ENCODE data around the gene FAM13C.

The FAM13C gene

DNA sequence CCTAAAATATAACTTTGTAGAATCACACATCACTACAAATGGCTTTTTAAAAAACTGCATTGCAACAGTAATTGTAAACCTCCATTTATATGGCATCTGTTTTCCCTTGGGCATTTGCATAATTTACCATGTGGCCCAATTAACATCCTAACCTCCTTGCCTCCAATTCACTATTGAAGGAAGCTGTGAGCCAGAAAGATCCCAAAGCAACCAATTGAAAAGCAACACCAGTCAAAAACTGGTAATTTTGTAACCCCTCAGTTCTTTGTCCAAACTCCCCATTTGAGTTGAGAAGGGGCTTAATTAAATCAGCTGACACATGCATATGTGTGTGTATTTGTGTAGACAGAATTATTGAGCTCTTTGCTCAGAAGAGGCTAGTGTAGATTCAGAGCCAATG lies 90.3 kb downstream of the FAM13C start:
- TF ChIP-seq, protein P1, sequence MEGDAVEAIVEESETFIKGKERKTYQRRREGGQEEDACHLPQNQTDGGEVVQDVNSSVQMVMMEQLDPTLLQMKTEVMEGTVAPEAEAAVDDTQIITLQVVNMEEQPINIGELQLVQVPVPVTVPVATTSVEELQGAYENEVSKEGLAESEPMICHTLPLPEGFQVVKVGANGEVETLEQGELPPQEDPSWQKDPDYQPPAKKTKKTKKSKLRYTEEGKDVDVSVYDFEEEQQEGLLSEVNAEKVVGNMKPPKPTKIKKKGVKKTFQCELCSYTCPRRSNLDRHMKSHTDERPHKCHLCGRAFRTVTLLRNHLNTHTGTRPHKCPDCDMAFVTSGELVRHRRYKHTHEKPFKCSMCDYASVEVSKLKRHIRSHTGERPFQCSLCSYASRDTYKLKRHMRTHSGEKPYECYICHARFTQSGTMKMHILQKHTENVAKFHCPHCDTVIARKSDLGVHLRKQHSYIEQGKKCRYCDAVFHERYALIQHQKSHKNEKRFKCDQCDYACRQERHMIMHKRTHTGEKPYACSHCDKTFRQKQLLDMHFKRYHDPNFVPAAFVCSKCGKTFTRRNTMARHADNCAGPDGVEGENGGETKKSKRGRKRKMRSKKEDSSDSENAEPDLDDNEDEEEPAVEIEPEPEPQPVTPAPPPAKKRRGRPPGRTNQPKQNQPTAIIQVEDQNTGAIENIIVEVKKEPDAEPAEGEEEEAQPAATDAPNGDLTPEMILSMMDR (IDR thresholded peaks at IDR 0.05; ENCODE audit: low read depth, low read length, missing control alignments), result no peak
- H3K4me3 ChIP-seq (ENCODE audit: low read depth, low read length), result no peak overlapping the region
- no peaks in the 10 kb centered on the region for H3K36me3 ChIP-seq (replicated peaks)
- in situ Hi-C loops (cut with HindIII; ENCODE audit: low pct_ligation_motif_present, low sequenced_read_pairs), result loop anchor here (25.0 kb wide), 1 partner anchor 90 kb away; the partner anchor contains the start of gene FAM13C
- DNase-seq, result no peak
- no peak overlapping the region for H3K27ac ChIP-seq
- no peaks in the 10 kb centered on the region for H3K27me3 ChIP-seq (replicated peaks)

DNA sequence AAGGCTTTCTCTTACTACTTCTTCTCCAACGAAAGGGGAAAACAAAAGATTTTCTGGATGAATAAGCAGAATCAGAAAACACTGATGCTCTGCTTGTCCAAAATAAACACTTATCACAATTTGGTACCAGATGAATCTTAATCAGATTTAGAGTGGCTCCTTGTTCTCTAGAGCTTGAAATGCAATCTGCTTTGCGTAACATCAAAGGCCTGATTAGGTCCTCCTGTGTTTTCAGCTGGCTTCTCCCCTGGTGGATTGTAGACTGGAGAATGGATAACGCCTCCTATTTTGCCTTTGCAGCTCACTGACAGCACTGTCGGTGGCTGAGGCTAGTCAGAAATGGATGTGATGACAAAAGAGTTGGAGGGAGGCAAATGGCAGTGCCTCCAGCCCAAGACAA lies 91.2 kb downstream of the FAM13C start:
- DNase-seq, result no peak
- in situ Hi-C loops (cut with HindIII; ENCODE audit: low pct_ligation_motif_present, low sequenced_read_pairs), result loop anchor here (25.0 kb wide), 1 partner anchor 91 kb away; the partner anchor contains the start of gene FAM13C
- H3K27me3 ChIP-seq (replicated peaks), result no peaks in the 10 kb centered on the region
- H3K27ac ChIP-seq, result no peak overlapping the region
- no peaks in the 10 kb centered on the region for H3K36me3 ChIP-seq (replicated peaks)
- TF ChIP-seq, protein P1 (IDR thresholded peaks at IDR 0.05; ENCODE audit: low read depth, low read length, missing control alignments), result no peak
- H3K4me3 ChIP-seq (ENCODE audit: low read depth, low read length), result no peak overlapping the region

DNA sequence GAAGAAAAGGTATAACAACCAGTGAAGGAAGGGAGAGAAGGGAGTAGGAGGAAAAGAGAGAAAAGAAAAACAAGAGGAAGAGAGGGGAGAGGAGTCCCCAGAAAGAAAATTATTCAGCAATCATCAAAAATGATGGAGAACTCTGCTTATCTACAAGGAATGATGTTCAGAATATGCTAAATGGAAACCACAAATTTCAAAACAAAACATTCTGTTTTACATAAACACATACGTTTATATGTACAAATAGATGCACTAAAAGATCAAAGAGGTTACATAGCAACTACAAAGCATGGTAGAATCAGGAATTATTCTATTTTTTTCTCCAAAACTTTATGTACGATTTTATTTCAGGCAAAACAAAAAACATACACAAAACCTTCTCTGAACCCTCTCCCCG lies 91.9 kb downstream of the FAM13C start:
- in situ Hi-C loops (cut with HindIII; ENCODE audit: low pct_ligation_motif_present, low sequenced_read_pairs), result loop anchor here (25.0 kb wide), 1 partner anchor 92 kb away; the partner anchor contains the start of gene FAM13C
- Histone ChIP-seq H3K27ac (no peak overlapping the region), H3K4me3 (ENCODE audit: low read depth, low read length) (no peak overlapping the region), H3K27me3 (replicated peaks) (no peaks in the 10 kb centered on the region), H3K36me3 (replicated peaks) (no peaks in the 10 kb centered on the region)
- TF ChIP-seq, protein P1 (IDR thresholded peaks at IDR 0.05; ENCODE audit: low read depth, low read length, missing control alignments), result no peak
- DNase-seq, result no peak

DNA sequence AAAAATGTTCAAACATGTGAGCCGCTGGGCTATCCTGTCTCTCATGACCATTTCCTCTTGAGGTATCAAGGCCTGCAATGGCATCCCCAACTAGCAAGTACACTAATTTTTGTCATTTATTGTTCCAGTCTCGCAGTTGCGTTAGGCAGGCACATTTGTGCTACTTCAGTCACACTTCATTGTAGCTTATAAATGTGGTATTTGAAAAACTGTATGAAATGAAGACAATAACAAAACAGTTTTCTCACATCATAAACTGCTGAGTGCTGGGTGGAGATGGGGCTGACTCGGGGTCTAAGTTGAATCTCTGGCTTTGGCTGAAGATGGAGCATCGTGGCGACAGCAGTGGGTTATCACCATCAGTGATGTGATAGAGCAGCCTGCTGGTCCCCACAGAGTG lies 92.7 kb downstream of the FAM13C start:
- TF ChIP-seq, protein P1 (IDR thresholded peaks at IDR 0.05; ENCODE audit: low read depth, low read length, missing control alignments), result no peak
- H3K4me3 ChIP-seq (ENCODE audit: low read depth, low read length), result no peak overlapping the region
- in situ Hi-C loops (cut with HindIII; ENCODE audit: low pct_ligation_motif_present, low sequenced_read_pairs), result loop anchor here (25.0 kb wide), 1 partner anchor 93 kb away; the partner anchor contains the start of gene FAM13C
- no peak overlapping the region for H3K27ac ChIP-seq
- H3K36me3 ChIP-seq (replicated peaks), result no peaks in the 10 kb centered on the region
- no peaks in the 10 kb centered on the region for H3K27me3 ChIP-seq (replicated peaks)
- no peak for DNase-seq

DNA sequence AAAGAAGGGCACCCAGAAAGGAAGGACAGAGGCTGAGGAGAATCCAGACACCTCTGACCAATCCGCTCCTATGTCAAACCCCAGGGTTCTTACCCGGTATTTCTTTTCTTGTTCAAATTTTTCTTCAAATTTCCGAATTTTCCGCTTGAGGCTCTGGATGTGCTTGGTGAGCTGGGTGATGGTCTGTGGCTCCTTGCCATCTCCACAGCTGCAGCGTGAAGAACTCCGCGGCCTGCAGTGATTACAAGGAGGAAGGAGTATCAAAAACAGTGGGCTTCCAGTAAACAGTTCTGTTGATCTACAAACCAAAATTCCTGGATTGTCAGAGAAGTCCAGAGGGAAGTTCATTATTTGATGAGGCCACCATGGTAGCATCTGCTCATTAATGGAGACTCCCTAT lies 93.9 kb downstream of the FAM13C start:
- no peak for DNase-seq
- TF ChIP-seq, protein P1 (IDR thresholded peaks at IDR 0.05; ENCODE audit: low read depth, low read length, missing control alignments), result no peak
- in situ Hi-C loops (cut with HindIII; ENCODE audit: low pct_ligation_motif_present, low sequenced_read_pairs), result loop anchor here (25.0 kb wide), 1 partner anchor 94 kb away; the partner anchor contains the start of gene FAM13C
- Histone ChIP-seq H3K36me3 (replicated peaks) (no peaks in the 10 kb centered on the region), H3K27me3 (replicated peaks) (no peaks in the 10 kb centered on the region), H3K27ac (no peak overlapping the region), H3K4me3 (ENCODE audit: low read depth, low read length) (no peak overlapping the region)

DNA sequence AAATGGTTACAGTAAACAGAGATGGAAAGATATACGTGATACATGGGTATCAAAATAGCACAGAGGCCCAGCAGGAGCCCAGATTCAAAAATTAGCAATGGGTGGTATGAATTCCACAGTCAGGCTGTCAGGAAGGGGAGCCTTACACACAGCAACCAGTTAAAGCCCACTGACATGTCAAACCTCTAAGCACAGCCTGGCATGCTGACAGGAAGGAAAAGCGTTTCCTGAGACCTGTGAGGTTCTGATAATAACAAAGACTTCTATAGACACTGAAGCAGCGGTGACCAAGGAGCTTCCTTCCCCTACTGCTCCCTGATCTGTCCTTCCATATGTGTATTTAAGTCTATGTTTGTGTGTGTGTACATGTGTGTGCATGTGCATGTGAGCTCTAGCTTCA lies 96.0 kb downstream of the FAM13C start:
- Histone ChIP-seq H3K27me3 (replicated peaks) (no peaks in the 10 kb centered on the region), H3K4me3 (ENCODE audit: low read depth, low read length) (no peak overlapping the region), H3K27ac (no peak overlapping the region), H3K36me3 (replicated peaks) (no peaks in the 10 kb centered on the region)
- in situ Hi-C loops (cut with HindIII; ENCODE audit: low pct_ligation_motif_present, low sequenced_read_pairs), result loop anchor here (25.0 kb wide), 1 partner anchor 96 kb away; the partner anchor contains the start of gene FAM13C
- DNase-seq, result no peak
- TF ChIP-seq, protein P1 (IDR thresholded peaks at IDR 0.05; ENCODE audit: low read depth, low read length, missing control alignments), result no peak
